Measurements from ENCODE around the gene FGF4.

GRCh38 chr11:69746140-69746539, 29.0 kb downstream of the FGF4 start:
- no peak for TF ChIP-seq CTCF (IDR thresholded peaks at IDR 0.05; ENCODE audit: extremely low read depth in 1 of 2, insufficient read depth in 1 of 2, low read depth in 1 of 2, low read length in 2 of 2)
- TF ChIP-seq POLR2A (IDR thresholded peaks at IDR 0.05; ENCODE audit: low read depth, low read length) = no peak
- TF ChIP-seq POLR2AphosphoS5 (IDR thresholded peaks at IDR 0.05; ENCODE audit: insufficient read depth, low read depth, low read length) = no peak
- no peak for TF ChIP-seq GATA2 (IDR thresholded peaks at IDR 0.05; ENCODE audit: insufficient read depth, insufficient read length, low read depth, low read length)
- TF ChIP-seq JUN (IDR thresholded peaks at IDR 0.05; ENCODE audit: borderline replicate concordance, insufficient read depth, insufficient read length, low read depth) = no peak
- TF ChIP-seq MAX (IDR thresholded peaks at IDR 0.05; ENCODE audit: insufficient read depth, insufficient read length) = no peak
- TF ChIP-seq EZH2 (IDR thresholded peaks at IDR 0.05; ENCODE audit: borderline replicate concordance, low read depth, low read length, severe bottlenecking) = no peak
- no peak for TF ChIP-seq FOS (IDR thresholded peaks at IDR 0.05; ENCODE audit: borderline replicate concordance, insufficient read depth, low read length)
- TF ChIP-seq MYC (IDR thresholded peaks at IDR 0.05; ENCODE audit: low read depth, low read length) = no peak

All from endothelial cell of umbilical vein (primary cell).